Activated T-cell treated with anti-CD3 and anti-CD28 coated beads, Interleukin-2, amount 50 U/mL, for 48 hours (primary cell): Measurements from ENCODE around the gene TLE3.

Source experiments
- DNase-seq, 2 experiments: peaks; one replicate each; pipeline ENCODE4 v3.0.0-alpha.2; 2020

TLE3 gene

DNA sequence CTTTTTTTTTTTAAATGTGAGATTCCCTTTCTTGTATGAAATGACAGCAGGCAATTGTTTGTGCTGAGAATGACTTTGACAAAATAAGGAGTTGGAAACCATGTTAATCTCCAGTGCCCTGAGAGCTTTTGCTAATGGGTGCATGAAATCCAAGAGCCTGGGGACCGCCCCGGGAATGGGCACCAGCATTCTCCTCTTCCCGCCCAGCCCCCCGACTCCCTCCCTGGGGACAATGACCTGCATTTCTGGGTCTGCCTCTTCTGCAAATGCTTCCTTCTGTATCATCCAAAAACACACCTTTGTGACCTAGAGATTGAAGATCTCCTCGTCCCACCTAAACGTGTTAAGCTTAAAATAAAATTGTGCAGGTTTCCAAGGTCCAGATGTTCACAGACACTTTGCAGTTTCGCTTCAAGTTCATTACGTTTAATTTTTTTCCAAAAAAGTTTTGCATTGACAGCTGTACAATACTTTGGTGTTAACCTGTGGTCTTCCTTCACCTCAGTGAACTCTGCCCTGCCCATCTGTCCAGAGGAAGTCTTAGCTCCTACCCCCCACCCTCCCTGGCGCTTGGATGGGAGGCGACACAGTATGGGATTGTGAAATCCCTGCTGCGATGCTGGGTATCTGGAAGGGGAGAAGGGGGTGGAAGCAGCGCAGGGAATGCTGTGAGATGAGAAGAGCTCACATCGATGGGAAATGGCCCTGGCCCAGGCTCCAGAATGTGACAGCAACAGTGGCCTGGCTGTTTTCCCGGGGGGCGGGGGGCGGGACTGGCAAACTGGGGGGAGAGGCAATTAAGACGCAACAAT lies 50.1 kb downstream of the TLE3 start:
- DNase-seq: no peak

GRCh38 chr15:70046679-70047369 lies 50.9 kb downstream of the TLE3 start:
- no peak for DNase-seq

GRCh38 chr15:70045045-70045444 lies 52.7 kb downstream of the TLE3 start:
- DNase-seq: no peak

- DNase-seq: no peak
Observed at GRCh38 chr15:70044168-70044567, 53.5 kb downstream of the TLE3 start.

GRCh38 chr15:70043590-70043989 lies 54.1 kb downstream of the TLE3 start:
- no peak for DNase-seq

DNA sequence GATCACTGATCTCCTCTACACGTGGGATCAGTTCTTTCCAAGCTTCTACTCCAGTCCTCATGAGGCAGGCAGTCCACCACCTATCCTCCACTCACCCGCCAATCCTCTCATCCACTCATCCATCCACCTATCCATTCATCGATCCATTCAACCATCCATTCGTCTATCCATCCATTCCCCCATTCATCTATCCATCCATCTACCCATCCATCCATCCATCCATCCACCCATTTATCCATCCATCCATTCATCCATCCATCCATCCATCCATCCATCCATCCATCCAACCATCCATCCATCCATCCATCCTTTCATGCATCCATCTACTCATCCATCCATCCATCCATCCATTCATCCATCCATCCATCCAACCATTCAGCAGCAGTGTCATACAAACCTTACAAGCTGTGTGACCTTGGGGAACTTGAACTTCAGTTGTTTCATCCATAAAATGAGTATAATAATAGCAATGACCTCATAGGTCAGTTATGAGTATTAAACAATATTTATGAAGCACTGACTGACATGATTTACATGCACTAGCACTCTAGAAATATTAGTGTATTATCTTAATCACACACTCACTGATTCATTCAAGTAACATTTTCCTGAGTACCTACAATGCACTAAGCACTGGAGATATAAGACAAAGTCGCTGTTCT lies 55.0 kb downstream of the TLE3 start:
- DNase-seq: no peak

GRCh38 chr15:70039917-70040316 lies 57.8 kb downstream of the TLE3 start:
- no peak for DNase-seq

DNA sequence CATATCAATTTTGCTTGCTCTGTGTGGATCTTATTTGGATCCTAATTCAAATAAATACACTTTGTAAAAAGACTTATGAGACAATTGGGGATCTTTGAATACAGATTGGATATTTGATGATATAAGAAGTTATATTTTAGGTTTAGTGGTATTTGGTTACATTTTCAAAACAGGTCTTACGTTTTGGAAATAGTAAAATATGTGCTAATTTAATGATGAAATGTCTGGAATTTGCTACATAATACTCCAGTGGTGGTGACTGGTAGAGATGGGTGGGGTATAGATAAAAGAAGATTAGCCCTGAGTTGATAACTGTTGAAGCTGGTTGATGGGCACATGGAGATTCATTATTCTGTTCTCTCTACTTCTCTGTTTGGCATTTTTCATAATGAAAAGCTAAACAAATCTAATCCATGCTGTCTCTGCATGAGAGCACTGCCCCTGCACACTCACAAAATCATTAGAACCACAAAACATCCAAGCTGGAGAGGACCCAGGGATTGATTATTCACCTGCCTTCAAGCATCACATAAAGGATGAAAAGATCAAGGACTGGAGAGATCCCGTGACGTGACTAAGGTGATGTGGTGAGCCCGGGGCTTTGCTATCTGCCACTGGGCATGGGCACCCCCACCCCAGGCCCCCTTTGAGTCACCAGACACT lies 58.9 kb downstream of the TLE3 start:
- no peak for DNase-seq

- DNase-seq: no peak
Observed at GRCh38 chr15:70037292-70037640, 60.5 kb downstream of the TLE3 start.

DNA sequence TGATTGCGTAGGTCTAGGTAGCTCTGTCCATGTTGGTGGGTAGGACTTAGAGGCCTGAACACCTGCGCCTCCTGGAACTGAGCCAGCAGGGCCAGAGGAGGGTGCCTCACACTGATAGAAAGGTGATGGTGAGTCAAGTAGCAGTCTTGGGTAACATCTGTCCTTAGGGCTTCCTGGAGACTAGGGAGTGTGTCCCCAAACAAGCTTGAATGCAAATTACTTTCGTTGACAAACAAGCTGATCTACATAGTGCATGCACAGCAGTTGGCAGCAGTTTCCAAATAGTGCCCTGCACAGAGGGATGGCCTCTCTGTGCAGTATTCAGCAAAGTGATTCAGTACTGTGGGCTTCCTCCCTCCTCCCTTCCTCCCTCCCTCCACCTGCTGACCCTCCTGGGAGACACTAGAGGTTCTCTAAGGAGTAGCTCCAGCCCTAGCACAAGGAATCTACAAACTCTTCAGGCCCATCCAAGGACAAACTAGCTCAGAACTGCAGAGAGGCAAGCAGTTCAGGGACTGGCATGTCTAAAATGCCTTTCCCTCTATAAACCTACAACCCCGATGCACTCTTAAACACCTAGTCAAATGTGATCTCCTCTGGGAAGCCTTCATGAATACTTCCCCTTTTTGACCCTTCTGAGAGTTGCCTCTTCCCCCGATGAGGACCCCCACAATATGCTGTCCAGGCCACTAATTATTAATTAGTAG lies 61.0 kb downstream of the TLE3 start:
- DNase-seq: no peak

GRCh38 chr15:70035719-70036077 lies 62.0 kb downstream of the TLE3 start:
- DNase-seq: no peak

- DNase-seq: no peak
Observed at GRCh38 chr15:70035051-70035718, 62.5 kb downstream of the TLE3 start.

DNA sequence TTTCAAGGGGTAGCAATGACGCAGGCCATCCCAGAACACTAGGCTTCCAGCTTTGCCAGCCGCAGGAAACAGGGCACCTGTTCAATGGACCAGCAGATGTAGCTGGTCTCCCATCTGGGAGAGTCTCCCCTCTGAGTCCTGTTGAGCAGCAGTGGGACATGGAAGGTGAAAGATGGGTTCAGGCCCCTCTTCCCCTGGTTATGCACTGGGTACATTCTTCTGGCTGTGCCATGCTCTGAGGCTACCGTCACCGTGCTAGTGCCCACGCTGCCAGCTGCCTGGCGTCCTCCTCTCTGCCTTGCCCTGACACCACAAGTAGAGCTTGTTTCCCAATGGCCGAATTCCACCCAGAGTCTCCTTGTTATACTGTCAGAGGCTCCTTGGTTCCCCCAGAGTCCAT lies 63.1 kb downstream of the TLE3 start:
- no peak for DNase-seq

GRCh38 chr15:70034141-70034540 lies 63.6 kb downstream of the TLE3 start:
- no peak for DNase-seq

GRCh38 chr15:70033529-70034140 lies 64.1 kb downstream of the TLE3 start:
- DNase-seq: no peak

GRCh38 chr15:70033109-70033508 lies 64.6 kb downstream of the TLE3 start:
- DNase-seq: no peak

GRCh38 chr15:70032509-70032908 lies 65.2 kb downstream of the TLE3 start:
- no peak for DNase-seq

- no peak for DNase-seq
Observed at GRCh38 chr15:70031713-70032112, 66.0 kb downstream of the TLE3 start.

GRCh38 chr15:70031261-70031660 lies 66.5 kb downstream of the TLE3 start:
- no peak for DNase-seq

GRCh38 chr15:70030851-70031250 lies 66.9 kb downstream of the TLE3 start:
- DNase-seq: no peak

DNA sequence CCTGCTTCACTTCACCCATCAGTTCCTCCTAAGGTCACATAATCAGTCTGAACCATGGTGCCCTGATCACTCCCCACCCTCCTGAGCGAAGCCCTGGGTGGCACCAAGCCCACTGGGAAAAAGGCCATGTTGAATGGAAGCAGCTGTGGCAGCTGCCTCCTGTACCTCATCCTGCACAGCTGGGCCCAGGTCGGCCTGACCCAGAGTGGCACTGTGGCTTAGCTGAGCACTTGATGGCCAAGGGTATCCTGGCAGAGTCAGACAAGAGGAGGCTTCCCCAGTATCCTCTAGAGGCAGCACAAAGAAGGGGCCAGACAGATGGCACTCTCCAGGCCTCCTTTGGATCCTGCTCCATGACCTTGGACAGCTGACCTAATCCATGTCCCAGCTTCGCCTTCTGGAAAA lies 68.4 kb downstream of the TLE3 start:
- no peak for DNase-seq

- DNase-seq: no peak
Observed at GRCh38 chr15:70027518-70027917, 70.2 kb downstream of the TLE3 start.
